Measurements from ENCODE around the gene TNPO3.
A peak's percentile ranks its signal among the peaks of the same experiment; 100 is the strongest.

DNA sequence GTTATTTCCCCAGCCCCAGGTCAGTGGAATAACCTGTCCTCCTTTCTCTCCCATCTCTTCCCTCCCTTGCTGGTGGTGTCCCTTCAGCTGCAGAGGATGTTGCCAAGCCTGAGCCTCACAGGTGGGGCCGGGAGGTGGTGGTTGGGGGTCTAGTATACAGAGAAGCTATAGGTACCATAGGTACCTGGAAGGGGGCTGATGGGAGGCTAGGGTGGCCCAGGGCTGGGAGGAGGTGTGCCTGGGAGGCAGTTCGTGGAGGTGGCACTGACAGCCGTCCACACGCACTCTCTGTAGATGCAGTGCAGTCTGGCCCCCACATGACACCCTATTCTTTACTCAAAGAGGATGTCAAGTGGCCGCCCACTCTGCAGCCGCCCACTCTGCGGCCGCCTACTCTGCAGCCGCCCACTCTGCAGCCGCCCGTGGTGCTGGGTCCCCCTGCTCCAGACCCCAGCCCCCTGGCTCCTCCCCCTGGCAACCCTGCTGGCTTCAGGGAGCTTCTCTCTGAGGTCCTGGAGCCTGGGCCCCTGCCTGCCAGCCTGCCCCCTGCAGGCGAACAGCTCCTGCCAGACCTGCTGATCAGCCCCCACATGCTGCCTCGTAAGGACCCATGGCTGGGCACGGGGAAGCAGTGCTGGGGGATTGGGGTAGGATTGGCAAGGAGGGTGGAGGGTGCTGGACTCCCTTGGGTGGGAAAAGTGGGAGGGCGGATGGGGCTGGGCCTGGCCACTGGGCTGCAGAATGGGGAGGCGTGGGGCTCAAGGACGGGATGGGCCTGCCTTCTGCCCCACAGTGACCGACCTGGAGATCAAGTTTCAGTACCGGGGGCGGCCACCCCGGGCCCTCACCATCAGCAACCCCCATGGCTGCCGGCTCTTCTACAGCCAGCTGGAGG, 107.7 kb downstream of the TNPO3 start:
- TF ChIP-seq, protein P1, sequence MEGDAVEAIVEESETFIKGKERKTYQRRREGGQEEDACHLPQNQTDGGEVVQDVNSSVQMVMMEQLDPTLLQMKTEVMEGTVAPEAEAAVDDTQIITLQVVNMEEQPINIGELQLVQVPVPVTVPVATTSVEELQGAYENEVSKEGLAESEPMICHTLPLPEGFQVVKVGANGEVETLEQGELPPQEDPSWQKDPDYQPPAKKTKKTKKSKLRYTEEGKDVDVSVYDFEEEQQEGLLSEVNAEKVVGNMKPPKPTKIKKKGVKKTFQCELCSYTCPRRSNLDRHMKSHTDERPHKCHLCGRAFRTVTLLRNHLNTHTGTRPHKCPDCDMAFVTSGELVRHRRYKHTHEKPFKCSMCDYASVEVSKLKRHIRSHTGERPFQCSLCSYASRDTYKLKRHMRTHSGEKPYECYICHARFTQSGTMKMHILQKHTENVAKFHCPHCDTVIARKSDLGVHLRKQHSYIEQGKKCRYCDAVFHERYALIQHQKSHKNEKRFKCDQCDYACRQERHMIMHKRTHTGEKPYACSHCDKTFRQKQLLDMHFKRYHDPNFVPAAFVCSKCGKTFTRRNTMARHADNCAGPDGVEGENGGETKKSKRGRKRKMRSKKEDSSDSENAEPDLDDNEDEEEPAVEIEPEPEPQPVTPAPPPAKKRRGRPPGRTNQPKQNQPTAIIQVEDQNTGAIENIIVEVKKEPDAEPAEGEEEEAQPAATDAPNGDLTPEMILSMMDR (IDR thresholded peaks at IDR 0.05) = peak in 1 of 7 experiments; percentile 6
- no peak for TF ChIP-seq POLR2A (IDR thresholded peaks at IDR 0.05)
